ENCODE results near the gene MDP1.

DNA sequence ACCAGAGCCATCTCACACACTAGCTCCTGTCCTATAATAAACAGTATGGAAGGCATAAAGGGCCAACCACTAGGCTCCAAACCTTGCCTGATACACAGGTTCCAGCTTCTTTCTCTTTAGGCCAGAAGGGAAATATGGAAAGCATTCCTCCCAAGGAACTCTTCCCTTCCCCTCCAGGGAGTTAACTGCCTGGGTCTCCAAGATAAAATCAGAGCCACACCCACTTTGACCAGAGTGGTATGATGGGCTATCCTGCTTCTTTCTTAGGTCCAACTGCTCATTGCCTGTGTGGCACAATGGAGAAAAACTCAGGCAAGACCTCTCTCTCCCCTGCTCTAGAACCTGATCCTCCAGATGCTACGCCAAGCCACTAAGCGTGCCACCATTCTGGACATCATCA lies 8.2 kb downstream of the MDP1 start:
- TF ChIP-seq, protein P1, sequence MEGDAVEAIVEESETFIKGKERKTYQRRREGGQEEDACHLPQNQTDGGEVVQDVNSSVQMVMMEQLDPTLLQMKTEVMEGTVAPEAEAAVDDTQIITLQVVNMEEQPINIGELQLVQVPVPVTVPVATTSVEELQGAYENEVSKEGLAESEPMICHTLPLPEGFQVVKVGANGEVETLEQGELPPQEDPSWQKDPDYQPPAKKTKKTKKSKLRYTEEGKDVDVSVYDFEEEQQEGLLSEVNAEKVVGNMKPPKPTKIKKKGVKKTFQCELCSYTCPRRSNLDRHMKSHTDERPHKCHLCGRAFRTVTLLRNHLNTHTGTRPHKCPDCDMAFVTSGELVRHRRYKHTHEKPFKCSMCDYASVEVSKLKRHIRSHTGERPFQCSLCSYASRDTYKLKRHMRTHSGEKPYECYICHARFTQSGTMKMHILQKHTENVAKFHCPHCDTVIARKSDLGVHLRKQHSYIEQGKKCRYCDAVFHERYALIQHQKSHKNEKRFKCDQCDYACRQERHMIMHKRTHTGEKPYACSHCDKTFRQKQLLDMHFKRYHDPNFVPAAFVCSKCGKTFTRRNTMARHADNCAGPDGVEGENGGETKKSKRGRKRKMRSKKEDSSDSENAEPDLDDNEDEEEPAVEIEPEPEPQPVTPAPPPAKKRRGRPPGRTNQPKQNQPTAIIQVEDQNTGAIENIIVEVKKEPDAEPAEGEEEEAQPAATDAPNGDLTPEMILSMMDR (IDR thresholded peaks at IDR 0.05 in 4 of 5, conservative IDR thresholded peaks at IDR 0.05 in 1 of 5), result no peak
- no peak for TF ChIP-seq POLR2A (IDR thresholded peaks at IDR 0.05)

Measured in gastrocnemius medialis (tissue), 4 donors.